GM12878 (cell line): ENCODE results near the gene WWP2.

Experiments
- POLR2A ChIP-seq: IDR thresholded peaks from 2 replicates; pipeline ENCODE4 v1.6.1; 2011; ENCODE audit warnings: low read depth, mild to moderate bottlenecking, low read length
- SP1 ChIP-seq: IDR thresholded peaks from one replicate; pipeline ENCODE4 v1.6.1; 2011; ENCODE audit warnings: low read depth, low read length

- TF ChIP-seq SP1 = no peak
- no peak for TF ChIP-seq POLR2A
Measured at GRCh38 chr16:69893106-69893505, 131.0 kb downstream of the WWP2 start.
